Keratinocyte (primary cell): ENCODE measurements around the gene LRRC73. TPM values are rescaled to one million over a fixed set of nuclear protein-coding genes. Genes with fewer than 3 reads are reported as not detected.
"Not testable (repeated sequence)": the region's sequence is repeated elsewhere in the genome, so short reads cannot be mapped to it uniquely, and the experiment has no call there.

Experiments used
- DNase-seq: peaks from one replicate; pipeline ENCODE4 v3.0.0-alpha.2; 2011; ENCODE audit warnings: low read depth, missing footprints, low spot score
- FAIRE-seq: peaks from 2 replicates; lab custom pipeline; 2011; peaks lifted over from hg19 to GRCh38; lab: Jason Lieb, UNC
- H2AFZ ChIP-seq: 2 replicates; pipeline ENCODE4 v1.6.0; 2012; ENCODE audit warnings: low read length, control low read depth, inconsistent platforms; ENCODE audit not compliant: control insufficient read depth
- H3K27ac ChIP-seq: 2 replicates; pipeline ENCODE4 v1.5.1; 2011; ENCODE audit warnings: low read length; ENCODE audit not compliant: control insufficient read depth, insufficient read depth
- H3K27me3 ChIP-seq: 3 replicates; pipeline ENCODE4 v1.6.0; 2011; ENCODE audit warnings: low read length; ENCODE audit not compliant: control insufficient read depth, insufficient read depth; ENCODE audit errors: extremely low read depth
- H3K36me3 ChIP-seq, 2 experiments: 2 replicates in 1 of 2; 3 replicates in 1 of 2; pipeline ENCODE4 v1.5.1; 2011; ENCODE audit warnings: low read length in 2 of 2, mild to moderate bottlenecking in 1 of 2; ENCODE audit not compliant: control insufficient read depth in 2 of 2, insufficient read depth in 2 of 2; ENCODE audit errors: extremely low read depth in 1 of 2
- H3K4me1 ChIP-seq: 3 replicates; pipeline ENCODE4 v1.5.1; 2011; ENCODE audit warnings: low read length; ENCODE audit not compliant: control insufficient read depth, insufficient read depth; ENCODE audit errors: extremely low read depth
- H3K4me2 ChIP-seq: 3 replicates; pipeline ENCODE4 v1.6.0; 2011; ENCODE audit warnings: low read depth, low read length; ENCODE audit not compliant: control insufficient read depth, insufficient read depth; ENCODE audit errors: extremely low read depth
- H3K4me3 ChIP-seq, 3 experiments: fragments of 200-600 bp in 1 of 3; sonication (generic) in 1 of 3; 2 replicates in 2 of 3; 3 replicates in 1 of 3; pipeline ENCODE4 v1.5.1; 2011 to 2016; ENCODE audit warnings: low read length in 3 of 3, mild to moderate bottlenecking in 3 of 3, control low read depth in 2 of 3, inconsistent platforms in 1 of 3, low read depth in 1 of 3, mixed read lengths in 1 of 3, mixed run types in 1 of 3, moderate library complexity in 1 of 3; ENCODE audit not compliant: control insufficient read depth in 2 of 3, insufficient read depth in 2 of 3; ENCODE audit errors: extremely low read depth in 1 of 3
- H3K79me2 ChIP-seq: 2 replicates; pipeline ENCODE4 v1.6.0; 2012; ENCODE audit warnings: low read length; ENCODE audit not compliant: control insufficient read depth, insufficient read depth
- H3K9ac ChIP-seq: 3 replicates; pipeline ENCODE4 v1.6.0; 2011; ENCODE audit warnings: low read length; ENCODE audit not compliant: control insufficient read depth, insufficient read depth; ENCODE audit errors: extremely low read depth
- H3K9me1 ChIP-seq: 3 replicates; pipeline ENCODE4 v1.6.0; 2011; ENCODE audit warnings: low read length; ENCODE audit not compliant: control insufficient read depth, insufficient read depth; ENCODE audit errors: extremely low read depth
- H3K9me3 ChIP-seq: 2 replicates; pipeline ENCODE4 v1.5.1; 2012; ENCODE audit warnings: low read depth, low read length; ENCODE audit not compliant: control insufficient read depth
- H4K20me1 ChIP-seq: 3 replicates; pipeline ENCODE4 v1.6.0; 2011; ENCODE audit warnings: low read length; ENCODE audit not compliant: control insufficient read depth, insufficient read depth; ENCODE audit errors: extremely low read depth
- EZH2 ChIP-seq: IDR thresholded peaks from one replicate; pipeline ENCODE4 v1.6.1; 2012; ENCODE audit warnings: inconsistent platforms, mild to moderate bottlenecking, low read length, moderate library complexity
- dilution Hi-C: fragments of 300-500 bp; cut with MboI; formaldehyde crosslinking; loops from one replicate; pipeline ENCODE4 v1.7.0; 2020; ENCODE audit warnings: low sequenced_read_pairs; ENCODE audit not compliant: extremely low pct_ligation_motif_present
- polyA plus RNA-seq, 5 experiments: library from polyadenylated mRNA; depleted of rRNA in 3 of 5; stranded (reverse) in 3 of 5; stranded (forward) in 1 of 5; unstranded in 1 of 5; fragments of >200 nt; gene quantifications; 1 replicate in 1 of 5; 2 replicates in 3 of 5; 3 replicates in 1 of 5; pipeline versions ENCODE4 v1.2.1 to v1.2.3, GENCODE V29; 2011 to 2012; ENCODE audit warnings: missing spikeins in 2 of 5, low read depth in 1 of 5, low replicate concordance in 1 of 5
- TF ChIP-seq, protein P1 (sequence below), 3 experiments: IDR thresholded peaks in 1 of 3; conservative IDR thresholded peaks in 1 of 3; optimal IDR thresholded peaks in 1 of 3; 2 replicates in 2 of 3; 3 replicates in 1 of 3; pipeline versions ENCODE3 to v1.5.1; 2011; ENCODE audit warnings: low read length in 3 of 3, mild to moderate bottlenecking in 3 of 3, moderate library complexity in 2 of 3, control low read depth in 1 of 3, inconsistent platforms in 1 of 3; ENCODE audit not compliant: insufficient read depth in 2 of 3; ENCODE audit errors: extremely low read depth in 1 of 3

The LRRC73 gene
- polyA plus RNA-seq, 1 donor (not counting 4 experiments of a cell fraction or from before 2014, with no cell fraction given): 0.16 TPM

DNA sequence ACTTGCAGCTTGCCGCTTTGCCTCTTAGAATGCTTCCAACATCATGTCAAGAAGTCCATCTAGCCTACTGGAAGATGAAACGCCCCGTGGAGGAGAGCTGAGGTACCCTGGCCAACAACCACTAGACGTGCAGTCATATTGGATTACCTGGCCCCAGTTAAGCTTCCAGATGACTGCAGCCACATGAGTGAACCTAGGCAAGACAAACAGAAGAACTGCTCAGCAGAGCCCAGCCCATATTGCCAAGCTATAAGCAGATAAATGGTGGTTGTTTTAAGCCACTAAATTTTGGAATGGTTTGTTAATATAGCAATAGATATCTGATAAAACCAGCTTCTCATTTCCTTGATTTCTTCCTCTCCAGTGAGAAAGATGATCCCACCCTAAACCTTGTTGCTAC is 50.1 kb downstream of the LRRC73 start:
- Histone ChIP-seq H3K9me3 (no peaks in the 10 kb centered on the region), H3K36me3 (no peaks in the 10 kb centered on the region), H3K4me3 (no peak overlapping the region), H3K9ac (no peak overlapping the region), H2AFZ (no peak overlapping the region), H3K9me1 (no peaks in the 10 kb centered on the region), H4K20me1 (no peaks in the 10 kb centered on the region), H3K27me3 (no peaks in the 10 kb centered on the region), H3K4me2 (no peak overlapping the region), H3K79me2 (no peaks in the 10 kb centered on the region), H3K27ac (no peak overlapping the region), H3K4me1 (peaks cover 5% of the 10 kb centered on the region)
- dilution Hi-C loops: no loop called here
- DNase-seq (no peak), FAIRE-seq (no peak)
- TF ChIP-seq, protein P1, sequence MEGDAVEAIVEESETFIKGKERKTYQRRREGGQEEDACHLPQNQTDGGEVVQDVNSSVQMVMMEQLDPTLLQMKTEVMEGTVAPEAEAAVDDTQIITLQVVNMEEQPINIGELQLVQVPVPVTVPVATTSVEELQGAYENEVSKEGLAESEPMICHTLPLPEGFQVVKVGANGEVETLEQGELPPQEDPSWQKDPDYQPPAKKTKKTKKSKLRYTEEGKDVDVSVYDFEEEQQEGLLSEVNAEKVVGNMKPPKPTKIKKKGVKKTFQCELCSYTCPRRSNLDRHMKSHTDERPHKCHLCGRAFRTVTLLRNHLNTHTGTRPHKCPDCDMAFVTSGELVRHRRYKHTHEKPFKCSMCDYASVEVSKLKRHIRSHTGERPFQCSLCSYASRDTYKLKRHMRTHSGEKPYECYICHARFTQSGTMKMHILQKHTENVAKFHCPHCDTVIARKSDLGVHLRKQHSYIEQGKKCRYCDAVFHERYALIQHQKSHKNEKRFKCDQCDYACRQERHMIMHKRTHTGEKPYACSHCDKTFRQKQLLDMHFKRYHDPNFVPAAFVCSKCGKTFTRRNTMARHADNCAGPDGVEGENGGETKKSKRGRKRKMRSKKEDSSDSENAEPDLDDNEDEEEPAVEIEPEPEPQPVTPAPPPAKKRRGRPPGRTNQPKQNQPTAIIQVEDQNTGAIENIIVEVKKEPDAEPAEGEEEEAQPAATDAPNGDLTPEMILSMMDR (optimal IDR thresholded peaks at IDR 0.05 in 1 of 3, IDR thresholded peaks at IDR 0.05 in 1 of 3, conservative IDR thresholded peaks at IDR 0.05 in 1 of 3; ENCODE audit: extremely low read depth in 1 of 3, insufficient read depth in 2 of 3, low read length in 3 of 3): no peak
- TF ChIP-seq EZH2: no peak

DNA sequence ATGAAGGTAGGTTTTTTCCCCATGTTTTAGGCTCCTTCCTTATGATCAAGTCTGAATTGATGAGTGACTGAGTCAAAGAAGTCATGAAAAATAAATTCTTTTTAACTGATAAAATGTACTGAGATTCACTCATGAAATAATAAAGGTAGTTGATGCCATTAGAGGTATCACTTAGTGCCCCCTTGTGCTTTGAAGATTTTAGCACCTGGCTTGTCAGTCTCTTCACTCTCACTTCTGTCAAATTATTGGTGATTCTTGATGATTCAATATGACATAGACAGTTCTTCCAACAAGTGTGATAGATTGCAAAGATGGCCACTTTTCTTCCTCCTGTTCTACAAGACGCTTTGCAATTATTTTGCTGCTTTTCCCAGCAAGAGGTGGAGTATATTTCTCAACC is 50.6 kb downstream of the LRRC73 start:
- TF ChIP-seq, protein P1 (optimal IDR thresholded peaks at IDR 0.05 in 1 of 3, IDR thresholded peaks at IDR 0.05 in 1 of 3, conservative IDR thresholded peaks at IDR 0.05 in 1 of 3; ENCODE audit: extremely low read depth in 1 of 3, insufficient read depth in 2 of 3, low read length in 3 of 3): no peak
- no peak for TF ChIP-seq EZH2
- Histone ChIP-seq H3K27me3 (no peaks in the 10 kb centered on the region), H3K79me2 (no peaks in the 10 kb centered on the region), H4K20me1 (no peaks in the 10 kb centered on the region), H3K9me1 (no peaks in the 10 kb centered on the region), H2AFZ (no peak overlapping the region), H3K27ac (no peak overlapping the region), H3K9ac (no peak overlapping the region), H3K9me3 (no peaks in the 10 kb centered on the region), H3K4me3 (no peak overlapping the region), H3K4me2 (no peak overlapping the region), H3K36me3 (peaks cover 0 to under 1% of the 10 kb centered on the region in 2 experiments), H3K4me1 (peaks cover 5% of the 10 kb centered on the region)
- no peak for FAIRE-seq
- DNase-seq: no peak
- dilution Hi-C loops: no loop called here

DNA sequence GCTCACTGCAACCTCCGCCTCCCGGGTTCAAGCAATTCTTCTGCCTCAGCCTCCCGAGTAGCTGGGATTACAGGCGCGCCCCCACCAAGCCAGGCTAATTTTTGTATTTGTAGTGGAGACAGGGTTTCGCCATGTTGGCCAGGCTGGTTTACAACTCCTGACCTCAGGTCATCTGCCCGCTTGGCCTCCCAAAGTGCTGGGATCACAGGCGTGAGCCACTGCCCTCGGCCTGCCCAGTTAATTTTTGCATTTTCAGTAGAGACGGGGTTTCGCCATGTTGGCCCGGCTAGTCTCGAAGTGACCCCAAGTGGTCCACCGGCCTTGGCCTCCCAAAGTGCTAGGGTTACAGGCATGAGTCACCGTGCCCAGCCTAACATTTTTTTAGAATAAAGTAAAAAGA is 52.0 kb downstream of the LRRC73 start:
- H4K20me1 ChIP-seq, H3K79me2 ChIP-seq, H3K27ac ChIP-seq, H3K9me1 ChIP-seq, H2AFZ ChIP-seq, FAIRE-seq, H3K36me3 ChIP-seq, H3K9ac ChIP-seq, H3K4me3 ChIP-seq, DNase-seq, dilution Hi-C loops, H3K4me2 ChIP-seq, H3K9me3 ChIP-seq, H3K27me3 ChIP-seq: not testable (repeated sequence)
- H3K4me1 ChIP-seq: peaks cover 16% of the 10 kb centered on the region
